BE2C (cell line): Measurements from ENCODE around the gene PALD1.

Experiments
- DNase-seq: peaks from one replicate; pipeline ENCODE4 v3.0.0-alpha.2; 2020
- H3K27me3 ChIP-seq: fragments of 250-450 bp; sonication (Bioruptor Pico); 2 replicates; pipeline ENCODE4 v1.5.1; 2020; ENCODE audit warnings: mild to moderate bottlenecking
- H3K36me3 ChIP-seq: fragments of 250-450 bp; sonication (Bioruptor Pico); 2 replicates; pipeline ENCODE4 v1.5.1; 2020; ENCODE audit warnings: mild to moderate bottlenecking
- H3K4me1 ChIP-seq: fragments of 250-450 bp; sonication (Bioruptor Pico); 2 replicates; pipeline ENCODE4 v1.5.1; 2020
- H3K4me3 ChIP-seq: 2 replicates; pipeline ENCODE4 v1.5.1; 2011; ENCODE audit warnings: low read depth, low read length
- H3K9me3 ChIP-seq: fragments of 250-450 bp; sonication (Bioruptor Pico); 2 replicates; pipeline ENCODE4 v1.5.1; 2020
- TF ChIP-seq, protein P1 (sequence below): IDR thresholded peaks from 2 replicates; pipeline ENCODE4 v1.5.1; 2012; ENCODE audit warnings: mild to moderate bottlenecking, low read depth, low read length

PALD1 gene

DNA sequence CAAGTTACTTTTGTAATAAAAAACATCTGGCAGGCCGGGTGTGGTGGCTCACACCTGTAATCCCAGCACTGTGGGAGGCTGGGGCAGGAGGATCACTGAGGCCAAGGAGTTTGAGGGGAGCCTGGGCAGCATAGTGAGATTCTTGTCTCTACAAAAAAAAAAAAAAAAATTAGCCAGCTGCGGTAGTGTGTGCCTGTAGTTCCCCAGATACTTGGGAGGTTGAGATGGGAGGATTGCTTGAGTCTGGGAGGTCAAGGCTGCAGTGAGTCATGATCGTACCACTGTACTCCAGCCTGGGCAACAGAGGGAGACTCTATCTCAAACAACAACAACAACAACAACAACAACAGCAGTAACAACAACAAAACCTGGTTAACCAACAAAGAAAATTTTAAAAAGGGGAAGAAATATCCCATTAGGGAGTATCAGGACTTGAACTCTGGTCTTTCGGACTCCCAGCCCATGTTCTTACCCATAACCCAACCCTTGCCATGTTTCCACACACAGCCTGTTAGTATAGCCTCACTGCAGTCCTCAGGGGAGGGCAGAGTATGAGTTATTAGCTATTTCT, 17.2 kb downstream of the PALD1 start:
- Histone ChIP-seq H3K27me3 (no peaks in the 10 kb centered on the region), H3K4me3 (no peak overlapping the region), H3K36me3 (no peaks in the 10 kb centered on the region), H3K4me1 (no peaks in the 10 kb centered on the region), H3K9me3 (no peaks in the 10 kb centered on the region)
- no peak for DNase-seq
- TF ChIP-seq, protein P1, sequence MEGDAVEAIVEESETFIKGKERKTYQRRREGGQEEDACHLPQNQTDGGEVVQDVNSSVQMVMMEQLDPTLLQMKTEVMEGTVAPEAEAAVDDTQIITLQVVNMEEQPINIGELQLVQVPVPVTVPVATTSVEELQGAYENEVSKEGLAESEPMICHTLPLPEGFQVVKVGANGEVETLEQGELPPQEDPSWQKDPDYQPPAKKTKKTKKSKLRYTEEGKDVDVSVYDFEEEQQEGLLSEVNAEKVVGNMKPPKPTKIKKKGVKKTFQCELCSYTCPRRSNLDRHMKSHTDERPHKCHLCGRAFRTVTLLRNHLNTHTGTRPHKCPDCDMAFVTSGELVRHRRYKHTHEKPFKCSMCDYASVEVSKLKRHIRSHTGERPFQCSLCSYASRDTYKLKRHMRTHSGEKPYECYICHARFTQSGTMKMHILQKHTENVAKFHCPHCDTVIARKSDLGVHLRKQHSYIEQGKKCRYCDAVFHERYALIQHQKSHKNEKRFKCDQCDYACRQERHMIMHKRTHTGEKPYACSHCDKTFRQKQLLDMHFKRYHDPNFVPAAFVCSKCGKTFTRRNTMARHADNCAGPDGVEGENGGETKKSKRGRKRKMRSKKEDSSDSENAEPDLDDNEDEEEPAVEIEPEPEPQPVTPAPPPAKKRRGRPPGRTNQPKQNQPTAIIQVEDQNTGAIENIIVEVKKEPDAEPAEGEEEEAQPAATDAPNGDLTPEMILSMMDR: no peak

DNA sequence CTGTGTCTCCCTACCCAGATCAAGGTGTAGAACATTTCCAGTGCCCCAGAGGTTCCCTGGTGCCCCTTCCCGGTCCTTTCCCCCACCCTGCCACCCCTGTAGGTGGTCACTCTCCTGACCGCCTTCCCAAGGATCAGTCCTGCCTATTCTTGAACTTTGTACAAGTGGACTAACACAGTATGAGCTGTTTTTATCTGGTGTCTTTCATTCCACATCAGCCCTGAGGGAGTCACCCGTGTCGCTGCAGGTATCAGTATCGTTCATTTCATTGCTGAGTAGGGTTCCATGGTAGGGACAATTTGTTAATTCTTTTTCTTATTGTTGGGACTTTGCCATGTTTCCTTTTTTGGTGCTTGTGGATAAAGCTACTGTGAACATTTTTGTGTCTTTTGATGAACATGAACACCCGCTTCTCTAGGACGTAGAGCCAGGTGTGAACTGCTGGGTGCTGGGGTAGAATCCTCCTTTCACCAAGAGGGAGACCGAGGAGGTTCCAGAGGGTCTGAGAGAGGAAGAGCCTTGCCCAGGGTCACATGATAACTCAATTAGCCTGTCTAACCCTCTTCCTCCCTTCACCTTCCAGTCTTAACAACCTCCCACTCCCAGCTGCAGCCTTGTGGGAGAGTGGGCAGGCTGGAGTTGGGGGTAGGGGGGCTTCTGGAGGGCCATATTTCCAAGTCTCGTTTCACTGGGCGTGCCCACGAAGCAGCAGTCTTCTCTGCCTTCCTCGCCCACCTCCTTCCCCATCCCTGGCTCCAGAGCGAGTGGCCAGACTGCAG, 18.0 kb downstream of the PALD1 start:
- no peak for DNase-seq
- Histone ChIP-seq H3K9me3 (no peaks in the 10 kb centered on the region), H3K4me1 (no peaks in the 10 kb centered on the region), H3K4me3 (no peak overlapping the region), H3K27me3 (no peaks in the 10 kb centered on the region), H3K36me3 (no peaks in the 10 kb centered on the region)
- TF ChIP-seq, protein P1: no peak

DNA sequence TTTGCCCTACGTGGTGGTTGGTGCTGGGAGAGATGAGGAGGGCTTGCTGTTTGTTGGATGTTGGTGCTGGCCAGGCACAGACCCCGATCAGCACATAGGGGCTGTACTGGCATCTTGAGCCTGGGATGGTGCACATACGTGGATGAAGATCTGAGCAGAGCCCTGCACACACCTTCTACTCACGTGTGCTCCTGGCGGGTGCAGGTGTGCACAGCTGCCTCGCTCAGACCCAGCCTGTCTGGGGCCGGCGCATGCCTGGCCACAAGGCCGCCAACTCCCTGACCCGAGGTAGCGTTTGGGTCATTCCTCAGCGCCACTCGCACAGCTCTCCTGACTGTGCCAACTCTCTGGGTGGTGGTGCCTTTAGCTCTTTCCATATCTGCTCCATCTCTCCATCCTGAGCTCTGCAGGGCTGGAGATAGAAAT, 18.6 kb downstream of the PALD1 start:
- H3K9me3 ChIP-seq: no peaks in the 10 kb centered on the region
- no peaks in the 10 kb centered on the region for H3K4me1 ChIP-seq
- no peak for DNase-seq
- H3K36me3 ChIP-seq: no peaks in the 10 kb centered on the region
- TF ChIP-seq, protein P1: no peak
- H3K4me3 ChIP-seq: no peak overlapping the region
- no peaks in the 10 kb centered on the region for H3K27me3 ChIP-seq

DNA sequence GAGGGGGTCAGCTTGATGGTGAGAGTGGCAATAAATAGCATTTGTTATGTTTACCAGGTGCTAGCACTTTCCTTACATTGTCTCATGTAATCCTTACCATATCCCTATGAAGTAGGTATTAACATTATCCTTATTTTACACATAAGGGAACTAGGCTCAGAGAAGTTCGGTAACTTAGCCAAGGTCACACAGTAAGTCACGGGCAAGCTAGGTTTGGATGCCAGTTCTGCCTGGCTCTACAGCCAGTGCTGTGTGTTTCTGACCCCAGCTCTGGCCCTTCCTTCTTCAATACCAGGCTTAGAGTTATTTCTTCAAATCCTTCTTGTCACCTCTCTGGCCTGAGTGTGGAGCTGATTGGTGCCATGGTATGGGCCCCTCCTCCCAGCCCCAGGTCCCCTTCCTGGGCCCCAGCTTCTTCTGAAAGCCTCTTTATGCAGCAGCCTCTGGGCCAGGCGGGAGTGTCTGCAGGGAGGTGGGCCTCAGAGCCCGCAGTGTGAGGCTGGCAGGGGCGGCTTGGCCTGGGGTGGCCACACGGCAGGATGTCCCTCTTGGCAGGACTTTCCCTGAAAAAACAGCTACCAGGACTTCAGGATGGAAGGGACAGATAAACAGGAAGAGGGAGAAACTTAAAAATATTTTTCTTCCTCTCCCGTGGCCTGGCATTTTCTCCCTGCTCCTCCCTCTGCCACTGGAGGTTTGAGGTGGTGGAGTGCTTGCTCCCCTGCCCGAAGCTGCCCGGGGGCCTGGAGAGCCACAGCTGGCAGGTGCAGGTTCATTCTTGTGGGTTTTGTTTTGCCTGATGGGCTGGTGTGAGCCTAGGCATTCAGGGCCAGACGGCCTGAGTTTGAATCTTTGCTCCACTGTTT, 20.6 kb downstream of the PALD1 start:
- DNase-seq: no peak
- no peaks in the 10 kb centered on the region for H3K27me3 ChIP-seq

DNA sequence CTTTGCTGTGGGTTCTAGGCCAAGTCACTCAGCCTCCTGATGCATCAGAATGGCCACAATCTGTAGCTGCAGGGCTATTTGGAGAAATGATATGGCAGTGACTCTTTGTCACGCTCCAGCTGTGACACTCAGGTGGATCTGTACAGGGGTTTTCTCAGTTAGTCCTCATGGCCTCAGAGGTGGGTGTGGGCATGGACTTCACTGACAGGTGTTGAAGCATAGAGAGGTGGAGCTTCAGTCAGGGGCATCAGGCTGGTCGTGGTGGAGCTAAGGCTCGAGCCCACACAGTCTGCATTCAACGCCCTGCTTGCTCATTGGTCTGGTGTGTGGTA, 21.2 kb downstream of the PALD1 start:
- Histone ChIP-seq H3K4me3 (no peak overlapping the region), H3K4me1 (no peaks in the 10 kb centered on the region), H3K9me3 (no peaks in the 10 kb centered on the region), H3K27me3 (no peaks in the 10 kb centered on the region), H3K36me3 (no peaks in the 10 kb centered on the region)
- TF ChIP-seq, protein P1: no peak
- DNase-seq: no peak

More for the DNA sequence above, 20.6 kb downstream of the PALD1 start:
- no peaks in the 10 kb centered on the region for H3K36me3 ChIP-seq
- H3K9me3 ChIP-seq: no peaks in the 10 kb centered on the region
- TF ChIP-seq, protein P1: no peak
- no peaks in the 10 kb centered on the region for H3K4me1 ChIP-seq
- H3K4me3 ChIP-seq: no peak overlapping the region
